GM12892 (cell line): Measurements from ENCODE around the gene MICAL2.

Experiments used
- POLR2A ChIP-seq: IDR thresholded peaks from 2 replicates; pipeline ENCODE4 v1.6.1; 2011; ENCODE audit warnings: low read depth, low read length, control low read depth
- POLR2AphosphoS5 ChIP-seq: IDR thresholded peaks from 2 replicates; pipeline ENCODE4 v1.6.1; 2011; ENCODE audit warnings: low read depth, low read length, control low read depth
- TAF1 ChIP-seq: IDR thresholded peaks from 2 replicates; pipeline ENCODE4 v1.6.1; 2011; ENCODE audit warnings: low read depth, mild to moderate bottlenecking, control low read depth, low read length, borderline replicate concordance

GRCh38 chr11:12141283-12141682 is 30.9 kb downstream of the MICAL2 start:
- TF ChIP-seq POLR2A (no peak), TAF1 (no peak), POLR2AphosphoS5 (no peak)
